MM.1S (cell line): ENCODE measurements around the gene MEX3C.

Experiments
- DNase-seq: peaks from one replicate; pipeline ENCODE4 v3.0.0-alpha.2; 2015
- H2AFZ ChIP-seq: fragments of 300-600 bp; sonication (generic); 2 replicates; pipeline ENCODE4 v1.6.0; 2016; ENCODE audit warnings: antibody characterized with exemption, low read length
- H3F3A ChIP-seq: fragments of 300-600 bp; sonication (generic); 2 replicates; pipeline ENCODE4 v1.6.1; 2016; ENCODE audit warnings: mild to moderate bottlenecking, antibody characterized with exemption, low read length, moderate library complexity, mixed read lengths; ENCODE audit not compliant: insufficient read depth
- H3K27ac ChIP-seq: fragments of 300-600 bp; sonication (generic); 2 replicates; pipeline ENCODE4 v1.5.1; 2016; ENCODE audit warnings: mild to moderate bottlenecking, low read length
- H3K27me3 ChIP-seq: fragments of 300-600 bp; sonication (generic); replicated peaks from 2 replicates; pipeline ENCODE4 v1.6.0; 2016; ENCODE audit warnings: low read length; ENCODE audit not compliant: insufficient read depth
- H3K36me3 ChIP-seq: fragments of 300-600 bp; sonication (generic); replicated peaks from 2 replicates; pipeline ENCODE4 v1.6.1; 2016; ENCODE audit warnings: mild to moderate bottlenecking, low read length, mixed read lengths; ENCODE audit not compliant: insufficient read depth
- H3K4me1 ChIP-seq: fragments of 300-600 bp; sonication (generic); 2 replicates; pipeline ENCODE4 v1.6.1; 2016; ENCODE audit warnings: low read length, mixed read lengths
- H3K4me2 ChIP-seq: fragments of 300-600 bp; sonication (generic); 2 replicates; pipeline ENCODE4 v1.6.0; 2016; ENCODE audit warnings: low read depth, low read length
- H3K4me3 ChIP-seq: fragments of 300-600 bp; sonication (generic); 2 replicates; pipeline ENCODE4 v1.5.1; 2016; ENCODE audit warnings: low read length, mixed read lengths
- H3K79me2 ChIP-seq: fragments of 300-600 bp; sonication (generic); 2 replicates; pipeline ENCODE4 v1.6.1; 2016; ENCODE audit warnings: mixed run types, low read length, mixed read lengths
- H3K9ac ChIP-seq: fragments of 300-600 bp; sonication (generic); 2 replicates; pipeline ENCODE4 v1.6.1; 2016; ENCODE audit warnings: low read length, mixed read lengths
- H3K9me2 ChIP-seq: fragments of 300-600 bp; sonication (generic); replicated peaks from 2 replicates; pipeline ENCODE4 v1.6.1; 2016; ENCODE audit warnings: mild to moderate bottlenecking, low read length, mixed read lengths; ENCODE audit not compliant: insufficient read depth
- H3K9me3 ChIP-seq: fragments of 300-600 bp; sonication (generic); replicated peaks from 2 replicates; pipeline ENCODE4 v1.6.1; 2016; ENCODE audit warnings: mild to moderate bottlenecking, low read length, mixed read lengths; ENCODE audit not compliant: insufficient read depth
- H4K20me1 ChIP-seq: fragments of 300-600 bp; sonication (generic); 2 replicates; pipeline ENCODE4 v1.6.1; 2016; ENCODE audit warnings: mild to moderate bottlenecking, low read length, moderate library complexity, mixed read lengths; ENCODE audit not compliant: insufficient read depth
- CTCF ChIP-seq: fragments of 300-600 bp; sonication (generic); IDR thresholded peaks from 2 replicates; pipeline ENCODE4 v1.5.1; 2016; ENCODE audit warnings: antibody characterized with exemption, low read length, mixed read lengths
- EZH2 ChIP-seq: fragments of 300-600 bp; sonication (generic); optimal IDR thresholded peaks from 2 replicates; pipeline ENCODE3; 2017; ENCODE audit warnings: low read depth, mild to moderate bottlenecking, antibody characterized with exemption, low read length, mixed read lengths
- EZH2phosphoT487 ChIP-seq: fragments of 300-600 bp; sonication (generic); IDR thresholded peaks from 2 replicates; pipeline ENCODE4 v1.6.1; 2018; ENCODE audit warnings: antibody characterized with exemption, low read length

The MEX3C gene

DNA sequence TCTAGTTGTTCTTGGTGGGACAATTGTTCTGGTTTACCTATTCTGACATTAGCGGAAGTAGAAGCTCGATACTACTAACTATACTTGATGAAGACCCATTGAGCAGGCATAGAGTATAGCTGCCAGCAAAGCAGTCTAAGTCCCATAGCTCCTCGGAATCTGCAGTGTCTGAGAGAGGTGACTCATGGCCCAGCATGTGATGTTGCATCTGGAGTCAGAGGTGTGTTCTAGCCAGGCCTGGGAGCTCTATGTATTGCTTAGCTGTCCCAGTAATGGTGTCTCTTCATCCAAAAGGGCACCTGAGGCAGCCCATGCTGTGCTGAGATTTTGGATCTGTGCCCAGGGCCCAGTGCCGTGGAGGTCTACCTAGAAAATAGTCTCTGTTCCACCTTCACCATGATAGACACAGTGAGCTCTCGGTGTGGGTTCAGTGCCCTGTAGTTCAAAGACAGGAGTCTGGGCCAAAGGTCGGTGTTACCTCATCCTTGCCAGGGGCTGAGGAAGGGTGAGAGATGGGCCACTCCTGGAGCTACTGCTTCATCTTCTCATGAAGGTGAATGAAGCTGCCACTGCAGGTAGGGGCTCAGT lies 47.3 kb downstream of the MEX3C start:
- DNase-seq, result no peak
- Histone ChIP-seq H3F3A (peaks cover 38% of the 10 kb centered on the region), H3K9me2 (no peaks in the 10 kb centered on the region), H3K4me3 (no peak overlapping the region), H2AFZ (no peak overlapping the region), H3K79me2 (no peaks in the 10 kb centered on the region), H3K27me3 (no peaks in the 10 kb centered on the region), H4K20me1 (no peaks in the 10 kb centered on the region), H3K4me1 (peaks cover 31% of the 10 kb centered on the region), H3K9ac (no peak overlapping the region), H3K9me3 (no peaks in the 10 kb centered on the region), H3K36me3 (no peaks in the 10 kb centered on the region), H3K27ac (no peak overlapping the region), H3K4me2 (no peak overlapping the region)
- TF ChIP-seq EZH2phosphoT487 (no peak), CTCF (no peak), EZH2 (no peak)

GRCh38 chr18:51149670-51150069 lies 47.8 kb downstream of the MEX3C start:
- Histone ChIP-seq H3K36me3 (no peaks in the 10 kb centered on the region), H3K79me2 (no peaks in the 10 kb centered on the region), H4K20me1 (no peaks in the 10 kb centered on the region), H3K4me1 (peaks cover 27% of the 10 kb centered on the region), H2AFZ (no peak overlapping the region), H3K27ac (no peak overlapping the region), H3K27me3 (no peaks in the 10 kb centered on the region), H3F3A (peaks cover 33% of the 10 kb centered on the region), H3K9ac (no peak overlapping the region), H3K9me2 (no peaks in the 10 kb centered on the region), H3K4me2 (no peak overlapping the region), H3K4me3 (no peak overlapping the region), H3K9me3 (no peaks in the 10 kb centered on the region)
- DNase-seq, result no peak
- no peak for TF ChIP-seq EZH2
- TF ChIP-seq CTCF, result no peak
- TF ChIP-seq EZH2phosphoT487, result no peak

- no peaks in the 10 kb centered on the region for H3K79me2 ChIP-seq
- DNase-seq, result no peak
- H3K9me2 ChIP-seq, result no peaks in the 10 kb centered on the region
- no peaks in the 10 kb centered on the region for H3K27me3 ChIP-seq
- peaks cover 6% of the 10 kb centered on the region for H3K4me1 ChIP-seq
- H3K9ac ChIP-seq, result no peak overlapping the region
- H3K4me2 ChIP-seq, result no peak overlapping the region
- no peaks in the 10 kb centered on the region for H3K36me3 ChIP-seq
- peaks cover 5% of the 10 kb centered on the region; the same call in 1 of the 2 replicates for H3F3A ChIP-seq
- H3K27ac ChIP-seq, result no peak overlapping the region
- no peak overlapping the region for H3K4me3 ChIP-seq
- TF ChIP-seq EZH2phosphoT487, result no peak
- TF ChIP-seq CTCF, result no peak
- TF ChIP-seq EZH2, result no peak
- no peak overlapping the region for H2AFZ ChIP-seq
- no peaks in the 10 kb centered on the region for H3K9me3 ChIP-seq
- no peaks in the 10 kb centered on the region for H4K20me1 ChIP-seq
Observed at GRCh38 chr18:51146909-51147308, 50.6 kb downstream of the MEX3C start.
